ENCODE data around the gene TESPA1.
"Not testable (repeated sequence)": the region's sequence is repeated elsewhere in the genome, so short reads cannot be mapped to it uniquely, and the experiment has no call there.

TESPA1 gene

GRCh38 chr12:54945082-54945481 lies 39.5 kb downstream of the TESPA1 start:
- no peak for DNase-seq

DNA sequence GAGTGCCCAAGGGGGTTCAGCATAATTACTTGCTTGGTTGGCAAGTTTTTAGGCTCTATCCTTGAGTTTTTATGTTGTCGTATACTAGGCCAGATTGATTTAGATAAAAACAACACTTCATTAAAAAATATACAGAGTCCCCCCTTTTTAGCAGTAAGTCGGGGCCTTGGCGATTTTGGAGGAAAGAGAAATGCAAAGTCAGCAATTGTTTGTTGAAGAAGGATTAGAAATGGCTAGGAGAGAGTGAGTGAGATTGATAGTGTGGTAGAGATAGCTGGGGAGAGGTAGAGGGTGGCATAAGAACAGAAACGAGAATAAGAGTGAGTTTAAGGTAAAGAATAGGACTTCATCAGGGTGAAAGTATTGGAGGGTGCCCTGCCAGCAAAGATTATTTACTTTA lies 41.3 kb downstream of the TESPA1 start:
- DNase-seq, result not testable (repeated sequence)

DNA sequence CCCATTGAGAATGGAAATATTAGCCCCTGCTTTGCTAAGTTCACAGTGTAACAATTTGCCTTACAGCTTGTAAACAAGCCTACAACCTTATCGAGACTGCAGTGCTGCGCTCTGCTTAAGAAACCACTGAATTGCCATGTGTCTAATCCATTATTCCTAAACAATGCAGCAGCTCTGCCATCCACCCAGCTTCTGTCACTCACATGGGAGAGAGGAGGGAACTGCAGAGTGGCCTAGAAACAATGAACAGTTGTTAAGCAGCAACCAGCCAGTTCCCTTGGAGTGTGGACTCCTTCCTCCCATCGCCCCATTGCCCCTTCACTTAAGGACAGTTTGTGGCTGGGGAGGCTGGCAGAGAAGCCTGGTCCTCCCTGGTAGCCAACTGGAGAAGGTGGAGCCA lies 42.9 kb downstream of the TESPA1 start:
- DNase-seq, result no peak

- no peak for DNase-seq
Observed at GRCh38 chr12:54940727-54941315, 43.7 kb downstream of the TESPA1 start.

- no peak for DNase-seq
Observed at GRCh38 chr12:54937929-54938328, 46.6 kb downstream of the TESPA1 start.

DNA sequence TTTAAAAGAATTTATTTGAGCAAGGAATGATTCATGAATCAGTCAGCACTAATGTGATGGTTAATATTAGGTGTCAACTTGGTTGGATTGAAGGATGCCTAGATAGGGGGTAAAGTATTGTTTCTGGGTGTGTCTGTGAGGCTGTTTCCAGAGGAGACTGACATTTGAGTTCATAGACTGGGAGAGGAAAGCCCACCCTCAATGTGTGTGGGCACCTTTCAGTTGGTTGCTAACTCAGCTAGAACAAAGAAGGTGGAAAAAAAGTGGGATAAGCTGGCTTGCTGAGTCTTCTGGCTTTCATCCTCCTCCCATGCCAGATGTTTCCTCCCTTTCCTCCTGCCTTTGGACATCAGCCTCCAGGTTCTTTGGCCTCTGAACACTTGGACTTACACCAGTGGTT lies 47.2 kb downstream of the TESPA1 start:
- no peak for DNase-seq

DNA sequence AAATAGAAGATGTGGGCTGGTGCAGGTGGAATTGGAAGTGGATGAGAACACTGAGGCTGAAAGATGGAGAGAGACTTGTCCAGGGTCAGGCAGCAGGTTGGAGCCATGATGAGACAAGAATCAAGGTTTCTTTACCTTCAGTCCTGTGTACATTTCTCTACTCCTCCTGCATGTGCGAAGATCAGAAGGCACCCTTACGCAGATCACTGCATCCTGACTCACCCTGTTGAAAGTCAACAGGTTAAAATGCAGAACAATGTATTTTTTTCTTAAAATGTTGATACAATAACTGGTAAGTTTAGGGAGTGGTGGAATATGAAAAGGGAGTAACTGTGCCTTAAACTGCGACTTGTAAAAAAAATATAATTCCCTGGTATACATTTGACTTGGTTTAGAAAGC lies 47.8 kb downstream of the TESPA1 start:
- no peak for DNase-seq

GRCh38 chr12:54935235-54935951 lies 49.2 kb downstream of the TESPA1 start:
- DNase-seq, result peak in 4 of 6 experiments; percentile 3 to 57 (median 52)

DNA sequence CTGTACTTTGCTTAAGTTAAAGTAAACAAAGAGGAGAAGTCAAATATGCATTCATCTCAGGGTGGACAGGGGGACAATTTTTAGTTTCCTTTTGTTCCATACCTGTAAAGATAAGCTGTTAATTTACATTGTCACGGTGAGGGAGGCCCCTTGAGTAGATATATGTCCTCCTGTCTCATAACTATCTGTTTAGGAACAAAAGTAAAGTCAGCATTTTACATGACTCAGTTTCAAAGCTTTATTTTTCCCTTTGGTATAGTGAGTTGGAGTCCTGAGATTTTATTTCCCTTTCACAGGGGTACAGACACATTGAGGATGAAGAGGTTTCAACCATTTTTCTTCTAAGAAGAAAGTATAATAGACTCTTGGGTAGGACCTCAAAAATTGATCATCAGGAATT lies 50.1 kb downstream of the TESPA1 start:
- no peak for DNase-seq

GRCh38 chr12:54933376-54933775 lies 51.2 kb downstream of the TESPA1 start:
- no peak for DNase-seq

GRCh38 chr12:54932691-54933090 lies 51.9 kb downstream of the TESPA1 start:
- DNase-seq, result no peak

DNA sequence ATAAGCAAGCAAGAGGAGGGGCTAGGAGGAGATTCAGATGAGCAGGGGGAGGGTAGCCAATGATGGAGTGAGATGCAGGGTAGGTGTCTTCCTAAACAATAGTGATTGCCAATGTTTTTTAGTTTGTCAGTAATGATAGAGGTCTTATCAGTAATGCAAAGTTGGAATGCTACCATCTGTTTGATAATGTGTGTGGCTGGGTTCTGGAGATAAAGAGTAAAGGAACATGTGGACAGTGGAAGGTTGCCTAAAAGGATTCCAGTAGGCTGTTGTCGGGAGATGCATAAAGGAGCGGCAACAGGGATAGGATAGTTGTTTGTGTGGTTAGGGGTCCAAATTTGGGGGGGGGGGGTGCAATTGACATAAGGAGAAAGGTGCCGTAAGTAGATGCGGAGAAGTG lies 52.5 kb downstream of the TESPA1 start:
- no peak for DNase-seq

DNA sequence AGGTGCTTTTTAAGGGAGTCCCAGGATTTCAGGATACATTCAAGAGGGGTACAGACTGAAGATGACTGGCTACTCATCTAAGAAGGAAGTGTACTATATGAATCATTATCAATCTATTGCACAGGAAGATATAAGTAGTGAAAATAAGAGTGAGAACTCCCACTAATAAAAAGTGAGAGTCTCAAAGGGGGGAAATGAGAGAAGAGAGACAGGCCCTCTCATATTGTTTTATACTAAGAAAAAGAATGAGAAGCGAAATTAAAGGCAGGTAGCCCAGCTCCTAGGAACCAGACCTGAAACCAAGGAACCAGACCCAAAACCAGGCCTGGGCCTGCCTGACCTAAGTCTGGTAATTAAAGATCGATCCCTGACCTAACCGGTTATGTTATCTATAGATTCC lies 54.6 kb downstream of the TESPA1 start:
- no peak for DNase-seq

- DNase-seq, result no peak
Observed at GRCh38 chr12:54926246-54926645, 58.3 kb downstream of the TESPA1 start.

DNA sequence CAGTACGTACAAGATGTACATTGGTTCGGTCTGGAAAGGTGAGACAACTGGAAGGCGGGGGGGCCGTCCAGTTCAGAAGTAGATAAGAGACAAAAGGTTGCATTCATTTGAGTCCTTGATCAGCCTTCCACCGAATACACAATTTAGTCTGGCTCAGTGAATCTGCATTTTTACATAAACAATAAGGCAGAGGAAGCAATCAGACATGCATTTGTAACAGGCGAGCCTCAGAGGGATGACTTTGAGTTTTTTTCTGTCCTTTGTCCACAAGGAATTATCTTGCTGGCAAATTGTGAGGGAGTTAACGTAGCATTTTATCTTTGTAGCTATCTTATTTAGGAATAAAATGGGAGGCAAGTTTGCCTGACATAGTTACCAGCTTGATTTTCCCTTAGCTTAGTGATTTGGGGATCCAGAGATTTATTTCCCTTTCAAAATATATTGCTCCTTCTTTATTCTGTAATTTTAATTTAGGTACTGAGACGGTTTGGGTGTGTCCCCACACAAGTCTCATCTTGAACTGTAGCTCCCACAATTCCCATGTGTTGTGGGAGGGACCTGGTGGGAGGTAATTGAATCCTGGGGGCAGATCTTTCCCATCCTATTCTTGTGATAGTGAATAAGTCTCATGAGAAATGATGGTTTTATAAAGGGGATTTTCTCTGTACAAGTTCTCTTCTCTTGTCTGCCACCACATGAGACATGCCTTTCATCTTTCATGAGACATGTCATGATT lies 59.4 kb downstream of the TESPA1 start:
- DNase-seq, result no peak

GRCh38 chr12:54917001-54917488 lies 67.5 kb downstream of the TESPA1 start:
- DNase-seq, result no peak

All from stimulated activated naive CD4-positive, alpha-beta T cell (primary cell).